ENCODE results near the gene CPAMD8. TPM values are rescaled to one million over a fixed set of nuclear protein-coding genes. Genes with fewer than 3 reads are reported as not detected.
A peak's percentile ranks its signal among the peaks of the same experiment; 100 is the strongest.

The CPAMD8 gene
- total and polyA plus RNA-seq, 2 donors (not counting 3 experiments of a cell fraction or from before 2014, with no cell fraction given) = 2.2 to 3.9 TPM

DNA sequence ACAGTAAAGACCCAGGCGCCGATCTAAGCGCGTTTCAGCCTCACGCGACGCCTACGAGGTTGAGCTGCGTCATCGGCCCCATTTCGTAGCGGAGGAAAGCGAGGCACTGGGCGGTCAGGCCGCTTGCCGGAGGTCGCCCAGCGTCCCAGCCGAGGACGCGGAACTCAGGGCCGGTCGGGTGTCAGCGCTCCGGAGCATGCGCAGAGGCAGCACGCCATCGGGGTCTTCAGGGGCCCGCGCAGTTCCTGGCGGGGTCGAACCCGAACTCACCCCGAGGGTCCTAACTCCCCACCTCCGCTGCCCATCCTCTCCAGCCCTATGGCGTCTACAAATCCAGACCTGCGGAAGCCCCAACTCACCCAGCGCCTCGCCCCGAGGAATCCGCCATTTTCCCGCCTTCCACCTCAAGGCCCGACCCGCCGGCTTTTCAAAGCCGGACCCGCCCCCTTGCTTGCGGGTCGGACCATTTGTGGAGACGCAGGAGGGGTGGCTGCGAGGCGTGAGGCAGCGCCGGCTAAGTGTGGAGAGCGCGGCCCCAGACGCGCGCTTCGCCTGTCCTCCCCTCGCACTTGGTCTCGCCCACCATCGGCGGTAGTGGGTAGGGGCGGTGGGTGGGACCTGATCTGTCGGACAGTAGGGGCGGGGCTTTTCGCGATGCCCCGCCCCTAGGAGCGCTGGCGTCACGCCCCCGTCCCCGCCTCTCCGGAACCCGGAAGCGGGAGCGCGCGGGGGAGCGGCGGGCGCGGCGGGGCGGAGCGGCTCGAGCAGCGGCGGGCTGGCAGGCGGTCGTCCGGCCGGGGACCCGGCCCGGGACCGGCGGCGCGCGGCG lies 48.6 kb upstream of the CPAMD8 start, which contains the start of the genes HAUS8 and MYO9B:
Gene HAUS8, minus strand, starts transcription at position 418 of the 829 bp plus-strand sequence. Its CDS starts 30 bp downstream, at position 388.
Gene MYO9B, plus strand, starts transcription at position 743 of the 829 bp plus-strand sequence. CDS start 25,941 bp downstream, outside the sequence.
- TF ChIP-seq MYC (IDR thresholded peaks at IDR 0.05; ENCODE audit: low read depth, low read length) (no peak), POLR2A (IDR thresholded peaks at IDR 0.05; ENCODE audit: low read depth, low read length) (peak; percentile 72), FOS (IDR thresholded peaks at IDR 0.05; ENCODE audit: borderline replicate concordance, insufficient read depth, low read length) (no peak), EZH2 (IDR thresholded peaks at IDR 0.05; ENCODE audit: borderline replicate concordance, low read depth, low read length, severe bottlenecking) (no peak), MAX (IDR thresholded peaks at IDR 0.05; ENCODE audit: insufficient read depth, insufficient read length) (peak; percentile 61), GATA2 (IDR thresholded peaks at IDR 0.05; ENCODE audit: insufficient read depth, insufficient read length, low read depth, low read length) (no peak), JUN (IDR thresholded peaks at IDR 0.05; ENCODE audit: borderline replicate concordance, insufficient read depth, insufficient read length, low read depth) (no peak), POLR2AphosphoS5 (IDR thresholded peaks at IDR 0.05; ENCODE audit: insufficient read depth, low read depth, low read length) (peak; percentile 94)
- TF ChIP-seq, protein P1, sequence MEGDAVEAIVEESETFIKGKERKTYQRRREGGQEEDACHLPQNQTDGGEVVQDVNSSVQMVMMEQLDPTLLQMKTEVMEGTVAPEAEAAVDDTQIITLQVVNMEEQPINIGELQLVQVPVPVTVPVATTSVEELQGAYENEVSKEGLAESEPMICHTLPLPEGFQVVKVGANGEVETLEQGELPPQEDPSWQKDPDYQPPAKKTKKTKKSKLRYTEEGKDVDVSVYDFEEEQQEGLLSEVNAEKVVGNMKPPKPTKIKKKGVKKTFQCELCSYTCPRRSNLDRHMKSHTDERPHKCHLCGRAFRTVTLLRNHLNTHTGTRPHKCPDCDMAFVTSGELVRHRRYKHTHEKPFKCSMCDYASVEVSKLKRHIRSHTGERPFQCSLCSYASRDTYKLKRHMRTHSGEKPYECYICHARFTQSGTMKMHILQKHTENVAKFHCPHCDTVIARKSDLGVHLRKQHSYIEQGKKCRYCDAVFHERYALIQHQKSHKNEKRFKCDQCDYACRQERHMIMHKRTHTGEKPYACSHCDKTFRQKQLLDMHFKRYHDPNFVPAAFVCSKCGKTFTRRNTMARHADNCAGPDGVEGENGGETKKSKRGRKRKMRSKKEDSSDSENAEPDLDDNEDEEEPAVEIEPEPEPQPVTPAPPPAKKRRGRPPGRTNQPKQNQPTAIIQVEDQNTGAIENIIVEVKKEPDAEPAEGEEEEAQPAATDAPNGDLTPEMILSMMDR (IDR thresholded peaks at IDR 0.05; ENCODE audit: extremely low read depth in 1 of 2, insufficient read depth in 1 of 2, low read depth in 1 of 2, low read length in 2 of 2) = no peak
- no peaks in the 10 kb centered on the region for H3K27me3 ChIP-seq (ENCODE audit: control insufficient read depth in 2 of 2, insufficient read depth in 2 of 2, low read length in 2 of 2)
- peak within 1 kb of the TSS; percentile 84 for H3K9ac ChIP-seq (replicated peaks; ENCODE audit: extremely low read depth, insufficient read depth, low read length)
- dilution Hi-C loops (cut with MboI; ENCODE audit: extremely low pct_ligation_motif_present, low sequenced_read_pairs) = no loop called here
- peak; percentile 99 for DNase-seq (ENCODE audit: low read depth, low spot score)
- H4K20me1 ChIP-seq (replicated peaks; ENCODE audit: control insufficient read depth, extremely low read depth, insufficient read depth, low read length) = no peaks in the 10 kb centered on the region
- H3K9me1 ChIP-seq (replicated peaks; ENCODE audit: control insufficient read depth, extremely low read depth, insufficient read depth, low read length) = no peaks in the 10 kb centered on the region
- no TSS peak for BruUV-seq (replicated peaks)
- H2AFZ ChIP-seq (ENCODE audit: low read depth, low read length) = peak within 1 kb of the TSS; percentile 83
- CTCF ChIA-PET = interaction anchor here (2.0 kb wide), 1 partner anchor 33 kb away, joined by 6 read pairs; no protein-coding TSS in a partner anchor
- peak within 1 kb of the TSS; percentile 82 for H3K4me2 ChIP-seq (ENCODE audit: insufficient read depth, low read length)
- peaks cover 70% of the 10 kb centered on the region for H3K79me2 ChIP-seq (ENCODE audit: control insufficient read depth, insufficient read depth, low read length)
- POLR2A ChIA-PET = no interaction called here
- H3K27ac ChIP-seq (ENCODE audit: insufficient read depth, low read depth, low read length) = peak within 1 kb of the TSS; percentile 75
- peaks cover 41% of the 10 kb centered on the region for H3K4me1 ChIP-seq (ENCODE audit: control insufficient read depth, extremely low read depth, insufficient read depth, low read length)
- H3K4me3 ChIP-seq (replicated peaks in 1 of 3; ENCODE audit: insufficient read depth in 1 of 3, low read depth in 1 of 3, low read length in 3 of 3) = peak within 1 kb of the TSS; percentile 80 to 90 (median 89)
- intact Hi-C loops (cut with micrococcal nuclease) = loop anchor here (1.0 kb wide), 2 partner anchors 33 to 60 kb away; no protein-coding TSS in a partner anchor
- FAIRE-seq = peak; percentile 97
- H3K36me3 ChIP-seq (ENCODE audit: control insufficient read depth in 2 of 2, extremely low read depth in 1 of 2, insufficient read depth in 2 of 2, low read length in 2 of 2) = no peaks in the 10 kb centered on the region
- H3K9me3 ChIP-seq (replicated peaks; ENCODE audit: control insufficient read depth, insufficient read depth, low read length) = no peaks in the 10 kb centered on the region

All from endothelial cell of umbilical vein (primary cell).